ENCODE data around the gene LIAS.

GRCh38 chr4:39451423-39452023, 7.3 kb upstream of the LIAS start:
- TF ChIP-seq CTCF (conservative IDR thresholded peaks at IDR 0.05; ENCODE audit: low read length) (no peak), EZH2phosphoT487 (IDR thresholded peaks at IDR 0.05; ENCODE audit: borderline replicate concordance) (no peak)
